Mesendoderm (in vitro differentiated cells): ENCODE measurements around the gene RABGAP1L.
"Not testable (repeated sequence)": the region's sequence is repeated elsewhere in the genome, so short reads cannot be mapped to it uniquely, and the experiment has no call there.

Experiments used
- DNase-seq: peaks from one replicate; pipeline ENCODE4 v3.0.0; 2013
- H2AK5ac ChIP-seq: 2 replicates; pipeline ENCODE4 v1.6.1; 2013; ENCODE audit warnings: low read length, inconsistent platforms
- H2BK120ac ChIP-seq: 2 replicates; pipeline ENCODE4 v1.6.1; 2013; ENCODE audit warnings: low read depth, mild to moderate bottlenecking, low read length, moderate library complexity, mixed read lengths
- H2BK15ac ChIP-seq: replicated peaks from 2 replicates; pipeline ENCODE4 v1.6.1; 2013; ENCODE audit warnings: low read depth, mild to moderate bottlenecking, moderate library complexity
- H2BK5ac ChIP-seq: 2 replicates; pipeline ENCODE4 v1.6.1; 2013; ENCODE audit warnings: low read length, inconsistent platforms
- H3K18ac ChIP-seq: 2 replicates; pipeline ENCODE4 v1.6.1; 2013; ENCODE audit warnings: mild to moderate bottlenecking, low read length, mixed read lengths
- H3K23ac ChIP-seq: one replicate; pipeline ENCODE4 v1.6.1; 2013; ENCODE audit warnings: low read length
- H3K27ac ChIP-seq: 2 replicates; pipeline ENCODE4 v1.5.1; 2013; ENCODE audit warnings: low read depth, mild to moderate bottlenecking, inconsistent platforms, low read length, moderate library complexity
- H3K27me3 ChIP-seq: 2 replicates; pipeline ENCODE4 v1.6.1; 2013; ENCODE audit warnings: low read length, control low read depth, mild to moderate bottlenecking, inconsistent platforms; ENCODE audit not compliant: insufficient read depth, poor library complexity
- H3K36me3 ChIP-seq: 2 replicates; pipeline ENCODE4 v1.6.1; 2013; ENCODE audit warnings: low read length, inconsistent platforms; ENCODE audit not compliant: control insufficient read depth, insufficient read depth
- H3K4ac ChIP-seq: one replicate; pipeline ENCODE4 v1.6.1; 2013; ENCODE audit warnings: low read depth, mild to moderate bottlenecking, low read length, moderate library complexity
- H3K4me1 ChIP-seq: 2 replicates; pipeline ENCODE4 v1.6.1; 2013; ENCODE audit warnings: low read depth, low read length, inconsistent platforms; ENCODE audit not compliant: control insufficient read depth
- H3K4me2 ChIP-seq: 2 replicates; pipeline ENCODE4 v1.6.1; 2013; ENCODE audit warnings: low read length
- H3K4me3 ChIP-seq: 2 replicates; pipeline ENCODE4 v1.5.1; 2013; ENCODE audit warnings: mild to moderate bottlenecking, low read length
- H3K56ac ChIP-seq: one replicate; pipeline ENCODE4 v1.6.1; 2013; ENCODE audit warnings: low read length
- H3K79me1 ChIP-seq: 2 replicates; pipeline ENCODE4 v1.6.1; 2013; ENCODE audit warnings: low read length, inconsistent platforms
- H3K79me2 ChIP-seq: 2 replicates; pipeline ENCODE4 v1.6.1; 2013; ENCODE audit warnings: mild to moderate bottlenecking, low read length; ENCODE audit not compliant: control insufficient read depth, insufficient read depth
- H3K9ac ChIP-seq: 2 replicates; pipeline ENCODE4 v1.6.1; 2013; ENCODE audit warnings: low read length, inconsistent platforms
- H4K5ac ChIP-seq: one replicate; pipeline ENCODE4 v1.6.1; 2013; ENCODE audit warnings: low read length
- H4K8ac ChIP-seq: one replicate; pipeline ENCODE4 v1.6.1; 2013; ENCODE audit warnings: low read depth, mild to moderate bottlenecking, control low read depth, low read length, moderate library complexity
- WGBS: extraction: QIAGEN DNeasy Blood & Tissue Kit; methylation state at CpG from one replicate; pipeline ENCODE4 v1.1.7; 2013; ENCODE audit warnings: low lambda C conversion rate, missing lambda C conversion rate; ENCODE audit not compliant: insufficient coverage; ENCODE audit errors: extremely low coverage; 5-methylcytosine and 5-hydroxymethylcytosine counted together

The RABGAP1L gene

DNA sequence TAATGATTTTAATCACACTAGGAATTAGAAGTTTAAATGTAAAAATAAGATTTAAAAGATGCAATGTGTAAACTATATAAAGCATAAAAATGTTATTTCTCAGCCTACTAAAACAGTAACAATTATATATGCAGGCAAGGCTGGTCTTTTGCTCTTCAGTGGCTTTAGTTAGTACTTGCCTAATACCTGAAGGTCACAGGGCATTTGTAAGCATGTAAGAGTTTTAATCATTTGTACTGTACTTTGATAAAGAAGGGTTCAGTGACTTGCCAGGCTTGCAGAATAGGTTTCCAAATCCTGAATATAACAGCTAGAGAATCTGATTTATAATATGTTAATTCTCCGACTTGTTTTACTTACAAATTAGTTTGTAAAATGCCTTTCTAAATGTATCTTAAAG, 545.0 kb downstream of the RABGAP1L start:
- Histone ChIP-seq H3K27me3 (no peaks in the 10 kb centered on the region), H4K5ac (no peak overlapping the region), H2BK5ac (no peak overlapping the region), H3K4me1 (no peaks in the 10 kb centered on the region), H3K56ac (no peak overlapping the region), H3K36me3 (no peaks in the 10 kb centered on the region), H3K18ac (no peak overlapping the region), H2BK120ac (no peak overlapping the region), H2BK15ac (no peak overlapping the region), H3K79me2 (no peaks in the 10 kb centered on the region), H4K8ac (no peak overlapping the region), H3K27ac (no peak overlapping the region), H3K4me2 (no peak overlapping the region), H3K79me1 (no peaks in the 10 kb centered on the region), H3K9ac (no peak overlapping the region), H3K4me3 (no peak overlapping the region), H3K4ac (no peak overlapping the region), H3K23ac (no peak overlapping the region), H2AK5ac (no peak overlapping the region)
- WGBS, result no CpG with 5 or more reads among the region's 1 CpG
- DNase-seq, result no peak

- Histone ChIP-seq H3K23ac (no peak overlapping the region), H3K4me3 (no peak overlapping the region), H3K4me2 (no peak overlapping the region), H3K27ac (no peak overlapping the region), H3K9ac (no peak overlapping the region), H3K4me1 (no peaks in the 10 kb centered on the region), H3K56ac (no peak overlapping the region), H3K79me1 (no peaks in the 10 kb centered on the region), H2BK15ac (no peak overlapping the region), H2BK5ac (no peak overlapping the region), H2AK5ac (no peak overlapping the region), H4K8ac (no peak overlapping the region), H4K5ac (no peak overlapping the region), H3K27me3 (no peaks in the 10 kb centered on the region), H3K18ac (no peak overlapping the region), H3K36me3 (no peaks in the 10 kb centered on the region), H2BK120ac (no peak overlapping the region), H3K79me2 (no peaks in the 10 kb centered on the region), H3K4ac (no peak overlapping the region)
- no peak for DNase-seq
- WGBS, result no CpG with 5 or more reads among the region's 50 CpGs
Observed at GRCh38 chr1:174710868-174711845, 551.8 kb downstream of the RABGAP1L start.

DNA sequence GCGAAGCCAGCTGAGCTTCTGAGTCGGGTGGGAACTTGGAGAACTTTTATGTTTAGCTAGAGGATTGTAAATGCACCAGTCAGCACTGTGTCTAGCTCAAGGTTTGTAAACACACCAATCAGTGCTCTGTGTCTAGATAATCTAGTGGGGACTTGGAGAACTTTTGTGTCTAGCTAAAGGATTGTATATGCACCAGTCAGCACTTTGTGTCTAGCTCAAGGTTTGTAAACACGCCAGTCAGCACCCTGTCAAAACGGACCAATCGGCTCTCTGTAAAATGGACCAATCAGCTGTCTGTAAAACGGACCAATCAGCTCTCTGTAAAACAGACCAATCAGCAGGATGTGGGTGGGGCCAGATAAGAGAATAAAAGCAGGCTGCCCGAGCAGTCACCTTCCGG, 552.5 kb downstream of the RABGAP1L start:
- not testable (repeated sequence) for H2BK120ac ChIP-seq, H4K5ac ChIP-seq, H3K27me3 ChIP-seq, H3K18ac ChIP-seq, H2AK5ac ChIP-seq, H3K79me2 ChIP-seq, H4K8ac ChIP-seq, H3K4me2 ChIP-seq, H3K9ac ChIP-seq, H2BK5ac ChIP-seq, H3K79me1 ChIP-seq, DNase-seq, H3K4me1 ChIP-seq, H3K36me3 ChIP-seq, H3K4ac ChIP-seq, H3K4me3 ChIP-seq, H3K56ac ChIP-seq, H3K23ac ChIP-seq, H2BK15ac ChIP-seq, H3K27ac ChIP-seq
- WGBS, result no CpG with 5 or more reads among the region's 8 CpGs

- WGBS, result no CpG with 5 or more reads among the region's 8 CpGs
- Histone ChIP-seq H4K5ac (no peak overlapping the region), H3K56ac (no peak overlapping the region), H2BK5ac (no peak overlapping the region), H3K4me1 (no peaks in the 10 kb centered on the region), H2AK5ac (no peak overlapping the region), H4K8ac (no peak overlapping the region), H3K4me3 (no peak overlapping the region), H3K9ac (no peak overlapping the region), H3K4me2 (no peak overlapping the region), H3K4ac (no peak overlapping the region), H3K18ac (no peak overlapping the region), H3K27ac (no peak overlapping the region), H3K79me1 (no peaks in the 10 kb centered on the region), H2BK15ac (no peak overlapping the region), H3K79me2 (no peaks in the 10 kb centered on the region), H2BK120ac (no peak overlapping the region), H3K36me3 (no peaks in the 10 kb centered on the region), H3K23ac (no peak overlapping the region), H3K27me3 (no peaks in the 10 kb centered on the region)
- DNase-seq, result no peak
Observed at GRCh38 chr1:174712541-174712940, 553.2 kb downstream of the RABGAP1L start.

- Histone ChIP-seq H4K8ac (no peak overlapping the region), H3K27me3 (no peaks in the 10 kb centered on the region), H2BK15ac (no peak overlapping the region), H4K5ac (no peak overlapping the region), H3K36me3 (no peaks in the 10 kb centered on the region), H3K23ac (no peak overlapping the region), H3K4ac (no peak overlapping the region), H3K79me1 (no peaks in the 10 kb centered on the region), H3K4me1 (no peaks in the 10 kb centered on the region), H3K4me3 (no peak overlapping the region), H3K56ac (no peak overlapping the region), H3K79me2 (no peaks in the 10 kb centered on the region), H3K18ac (no peak overlapping the region), H3K27ac (no peak overlapping the region), H3K9ac (no peak overlapping the region), H2BK5ac (no peak overlapping the region), H2AK5ac (no peak overlapping the region), H2BK120ac (no peak overlapping the region), H3K4me2 (no peak overlapping the region)
- no CpG with 5 or more reads among the region's 1 CpG for WGBS
- no peak for DNase-seq
Observed at GRCh38 chr1:174713796-174714195, 554.5 kb downstream of the RABGAP1L start.
